IPS-18c (cell line): ENCODE data around the gene MFN1.

Source experiments
- H3K4me3 ChIP-seq: 2 replicates; pipeline ENCODE4 v1.7.0; 2013; ENCODE audit warnings: low read depth, mild to moderate bottlenecking, low read length, moderate library complexity; ENCODE audit not compliant: insufficient read depth
- H3K9me3 ChIP-seq: one replicate; pipeline ENCODE4 v1.6.1; 2013; ENCODE audit warnings: mild to moderate bottlenecking, low read length, moderate library complexity; ENCODE audit not compliant: control insufficient read depth, insufficient read depth

The MFN1 gene

GRCh38 chr3:179330438-179330837, 17.1 kb upstream of the MFN1 start:
- H3K4me3 ChIP-seq, result no peak overlapping the region
- no peaks in the 10 kb centered on the region for H3K9me3 ChIP-seq

- Histone ChIP-seq H3K4me3 (no peak overlapping the region), H3K9me3 (no peaks in the 10 kb centered on the region)
Observed at GRCh38 chr3:179332240-179332639, 15.3 kb upstream of the MFN1 start.

- Histone ChIP-seq H3K4me3 (no peak overlapping the region), H3K9me3 (no peaks in the 10 kb centered on the region)
Observed at GRCh38 chr3:179333084-179333483, 14.4 kb upstream of the MFN1 start.

GRCh38 chr3:179336345-179336929, 11.1 kb upstream of the MFN1 start:
- Histone ChIP-seq H3K9me3 (no peaks in the 10 kb centered on the region), H3K4me3 (no peak overlapping the region)

GRCh38 chr3:179348325-179349013, 960 bp downstream of the MFN1 start:
- Histone ChIP-seq H3K9me3 (no peaks in the 10 kb centered on the region), H3K4me3 (peak overlapping the region; percentile 85)

- no peaks in the 10 kb centered on the region for H3K9me3 ChIP-seq
- no peak overlapping the region for H3K4me3 ChIP-seq
Observed at GRCh38 chr3:179355996-179356395, 8.5 kb downstream of the MFN1 start.

- Histone ChIP-seq H3K4me3 (no peak overlapping the region), H3K9me3 (no peaks in the 10 kb centered on the region)
Observed at GRCh38 chr3:179363332-179363731, 15.8 kb downstream of the MFN1 start.

GRCh38 chr3:179369621-179370020, 22.1 kb downstream of the MFN1 start:
- H3K4me3 ChIP-seq, result no peak overlapping the region
- H3K9me3 ChIP-seq, result no peaks in the 10 kb centered on the region

- Histone ChIP-seq H3K9me3 (no peaks in the 10 kb centered on the region), H3K4me3 (no peak overlapping the region)
Observed at GRCh38 chr3:179373938-179374337, 26.4 kb downstream of the MFN1 start.

- Histone ChIP-seq H3K9me3 (no peaks in the 10 kb centered on the region), H3K4me3 (no peak overlapping the region)
Observed at GRCh38 chr3:179375091-179375999, 27.8 kb downstream of the MFN1 start.

- Histone ChIP-seq H3K4me3 (no peak overlapping the region), H3K9me3 (no peaks in the 10 kb centered on the region)
Observed at GRCh38 chr3:179376474-179376873, 29.0 kb downstream of the MFN1 start.

- Histone ChIP-seq H3K9me3 (no peaks in the 10 kb centered on the region), H3K4me3 (no peak overlapping the region)
Observed at GRCh38 chr3:179391906-179392305, 44.4 kb downstream of the MFN1 start.

- Histone ChIP-seq H3K9me3 (no peaks in the 10 kb centered on the region), H3K4me3 (no peak overlapping the region)
Observed at GRCh38 chr3:179398574-179399231, 51.2 kb downstream of the MFN1 start.

GRCh38 chr3:179401561-179401960, 54.1 kb downstream of the MFN1 start:
- H3K4me3 ChIP-seq, result no peak overlapping the region
- H3K9me3 ChIP-seq, result no peaks in the 10 kb centered on the region

GRCh38 chr3:179402963-179403362, 55.5 kb downstream of the MFN1 start:
- Histone ChIP-seq H3K4me3 (no peak overlapping the region), H3K9me3 (no peaks in the 10 kb centered on the region)

GRCh38 chr3:179404307-179404706, 56.8 kb downstream of the MFN1 start:
- H3K4me3 ChIP-seq, result no peak overlapping the region
- H3K9me3 ChIP-seq, result no peaks in the 10 kb centered on the region

GRCh38 chr3:179410331-179410730, 62.8 kb downstream of the MFN1 start:
- Histone ChIP-seq H3K9me3 (no peaks in the 10 kb centered on the region), H3K4me3 (no peak overlapping the region)
